Adipocyte (in vitro differentiated cells): ENCODE measurements around the gene PDE4D.
"Not testable (repeated sequence)": the region's sequence is repeated elsewhere in the genome, so short reads cannot be mapped to it uniquely, and the experiment has no call there.

Experiments
- DNase-seq: peaks from one replicate; pipeline ENCODE4 v3.0.0-alpha.2; 2015; ENCODE audit warnings: low read depth
- H3K27me3 ChIP-seq: replicated peaks from 2 replicates; pipeline ENCODE4 v1.7.0; 2013; ENCODE audit warnings: mild to moderate bottlenecking, low read length, moderate library complexity; ENCODE audit not compliant: control insufficient read depth, insufficient read depth
- H3K36me3 ChIP-seq: 2 replicates; pipeline ENCODE4 v1.7.0; 2013; ENCODE audit warnings: low read length, mild to moderate bottlenecking, moderate library complexity; ENCODE audit not compliant: control insufficient read depth, insufficient read depth, severe bottlenecking
- H3K4me1 ChIP-seq: 2 replicates; pipeline ENCODE4 v1.7.0; 2013; ENCODE audit warnings: mild to moderate bottlenecking, low read length, moderate library complexity; ENCODE audit not compliant: control insufficient read depth, insufficient read depth
- H3K4me3 ChIP-seq: 2 replicates; pipeline ENCODE4 v1.7.0; 2013; ENCODE audit warnings: mild to moderate bottlenecking, low read length, moderate library complexity
- H3K9ac ChIP-seq: 2 replicates; pipeline ENCODE4 v1.7.0; 2013; ENCODE audit warnings: mild to moderate bottlenecking, low read length, moderate library complexity
- H3K9me3 ChIP-seq: 2 replicates; pipeline ENCODE4 v1.7.0; 2013; ENCODE audit warnings: mild to moderate bottlenecking, low read length, moderate library complexity; ENCODE audit not compliant: control insufficient read depth

PDE4D gene

DNA sequence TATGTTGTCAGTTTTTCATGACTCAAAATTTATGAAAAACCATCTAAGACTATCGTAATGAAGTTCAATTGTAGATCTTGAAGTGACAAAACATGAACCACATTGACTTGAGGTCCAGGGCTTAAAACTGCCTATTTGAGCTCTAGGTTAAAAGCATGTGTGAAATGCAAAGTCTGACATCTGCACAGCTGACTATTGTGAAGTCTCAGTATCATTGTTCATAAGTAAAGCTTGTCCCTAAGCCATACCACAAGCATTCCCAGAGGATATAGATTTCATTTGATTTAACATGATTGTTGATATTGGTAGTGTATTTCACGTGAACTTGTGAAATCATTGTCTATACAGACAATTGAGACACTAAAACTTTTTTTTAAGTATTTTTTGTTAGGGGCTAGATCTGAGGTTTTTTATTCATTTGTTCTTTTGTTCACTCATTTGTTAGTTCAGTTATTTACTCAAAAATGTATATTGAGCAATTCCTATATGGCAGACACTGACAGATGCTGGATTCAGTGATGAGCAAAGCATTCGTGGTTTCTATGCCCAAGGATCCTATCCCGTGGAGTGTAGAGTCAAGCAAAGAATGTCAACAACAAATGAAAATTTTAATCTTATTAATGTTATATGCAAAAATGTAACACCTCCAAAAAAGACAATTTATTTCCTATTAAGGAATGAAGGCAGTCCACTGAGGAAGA lies 825.4 kb downstream of the PDE4D start:
- no peak for DNase-seq
- Histone ChIP-seq H3K27me3 (no peaks in the 10 kb centered on the region), H3K36me3 (no peaks in the 10 kb centered on the region), H3K9me3 (no peaks in the 10 kb centered on the region), H3K4me1 (peaks cover 39% of the 10 kb centered on the region), H3K4me3 (no peak overlapping the region), H3K9ac (no peak overlapping the region)

DNA sequence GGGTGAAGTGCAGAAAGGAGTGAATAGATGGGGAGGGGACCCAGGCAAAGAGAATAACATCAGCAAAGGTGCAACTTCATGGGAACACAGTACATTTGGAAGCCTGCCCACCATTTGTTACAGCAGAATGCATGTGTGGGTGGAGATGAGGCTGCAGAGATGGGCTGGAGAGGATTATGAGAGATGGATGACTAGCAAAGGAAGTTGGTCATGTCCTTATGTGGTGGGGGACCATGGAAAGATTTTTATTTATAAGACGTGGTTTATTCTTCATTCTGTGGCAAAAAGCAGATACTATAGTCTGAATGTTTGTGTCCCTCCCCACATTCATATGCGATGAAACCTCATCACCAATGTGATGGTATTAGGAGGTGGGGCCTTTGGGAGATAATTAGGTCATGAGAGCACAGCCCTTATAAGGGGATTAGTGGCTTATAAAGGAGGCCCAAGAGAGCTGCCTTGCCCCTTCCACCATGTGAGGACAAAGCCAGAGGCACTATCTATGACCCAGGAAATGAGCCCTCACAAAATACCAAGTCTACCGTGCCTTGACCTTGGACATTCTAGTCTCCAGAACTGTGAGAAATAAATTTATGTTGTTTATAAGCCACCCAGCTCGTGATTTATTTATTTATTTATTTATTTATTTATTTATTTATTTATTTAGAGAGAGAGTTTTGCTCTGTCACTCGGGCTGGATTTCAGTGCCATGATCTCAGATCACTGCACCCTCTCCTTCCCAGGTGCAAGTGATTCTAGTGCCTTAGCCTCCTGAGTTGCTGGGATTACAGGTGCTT lies 827.0 kb downstream of the PDE4D start:
- H3K9ac ChIP-seq = no peak overlapping the region
- no peaks in the 10 kb centered on the region for H3K9me3 ChIP-seq
- no peak overlapping the region for H3K4me3 ChIP-seq
- no peaks in the 10 kb centered on the region for H3K36me3 ChIP-seq
- DNase-seq = no peak
- H3K27me3 ChIP-seq = no peaks in the 10 kb centered on the region
- peaks cover 51% of the 10 kb centered on the region for H3K4me1 ChIP-seq

DNA sequence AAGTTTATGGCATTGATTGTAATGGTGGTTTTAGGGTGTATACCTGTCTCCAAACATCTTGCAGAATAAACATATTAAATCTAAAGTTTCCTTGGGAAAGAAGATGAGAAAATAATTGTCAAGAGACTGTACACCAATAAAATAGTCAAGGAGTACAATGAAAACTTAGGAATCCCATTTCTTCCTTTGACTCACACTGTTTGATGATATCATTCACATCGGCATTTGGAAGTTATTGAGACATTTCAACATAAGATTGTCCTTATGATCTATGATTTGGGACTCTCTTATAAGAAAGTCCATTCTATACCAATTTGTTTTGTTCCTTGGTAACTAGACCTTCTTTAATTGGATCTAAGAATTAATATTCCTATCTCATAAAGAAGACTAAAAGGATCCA lies 828.0 kb downstream of the PDE4D start:
- no peaks in the 10 kb centered on the region for H3K27me3 ChIP-seq
- H3K4me1 ChIP-seq = peaks cover 51% of the 10 kb centered on the region
- no peak overlapping the region for H3K9ac ChIP-seq
- H3K4me3 ChIP-seq = no peak overlapping the region
- no peaks in the 10 kb centered on the region for H3K36me3 ChIP-seq
- no peaks in the 10 kb centered on the region for H3K9me3 ChIP-seq
- peak; percentile 46 for DNase-seq

DNA sequence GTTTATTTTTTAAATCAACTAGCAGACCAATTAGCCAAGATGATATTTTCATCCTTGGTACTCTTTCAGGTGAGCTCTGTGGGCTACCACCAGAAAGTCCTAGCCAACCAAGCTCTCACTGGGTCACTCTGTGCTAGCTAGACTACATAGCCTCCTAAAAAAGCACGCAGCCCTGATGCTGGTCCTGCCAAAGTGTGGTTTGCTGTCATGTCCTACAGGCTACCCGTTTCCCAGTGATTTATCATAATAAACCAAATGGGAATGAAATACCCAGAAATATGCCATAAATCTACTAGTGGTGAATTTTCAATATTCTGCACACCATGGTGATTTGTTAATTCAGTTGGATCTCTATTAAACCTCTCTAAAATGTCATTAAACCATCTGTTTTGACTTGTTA lies 829.2 kb downstream of the PDE4D start:
- no peak for DNase-seq
- Histone ChIP-seq H3K9me3 (no peaks in the 10 kb centered on the region), H3K4me1 (peaks cover 49% of the 10 kb centered on the region)

DNA sequence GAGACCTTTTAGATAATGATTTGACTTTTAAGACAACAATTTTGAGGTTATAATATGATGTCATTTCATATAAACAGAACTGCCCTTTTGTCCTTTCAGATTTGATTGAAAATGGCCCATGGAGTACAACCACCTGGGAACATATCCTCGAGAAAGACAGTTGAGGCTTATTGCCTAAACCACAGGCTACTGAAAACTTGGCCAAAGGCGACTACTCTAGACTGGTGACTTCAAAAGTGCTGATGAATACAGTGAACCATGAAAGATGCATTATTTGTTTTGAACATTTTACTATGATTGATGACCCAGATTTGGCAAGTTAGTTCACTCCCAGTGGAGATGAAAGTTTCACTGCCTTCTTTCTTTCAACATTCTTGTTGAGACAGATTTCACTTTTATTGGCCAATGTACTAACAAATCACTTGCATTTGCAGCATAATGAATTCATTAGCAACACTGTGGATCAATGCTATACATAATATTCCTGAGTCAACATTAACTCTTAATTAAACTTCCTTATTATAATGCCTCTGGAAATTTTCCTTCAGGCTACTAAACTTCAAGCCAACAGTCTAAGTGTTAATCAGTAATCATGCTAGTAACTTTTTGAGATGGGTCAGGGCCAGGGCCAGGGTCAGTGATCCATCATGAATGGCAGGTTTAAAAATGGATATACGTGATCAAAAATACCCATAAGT lies 830.4 kb downstream of the PDE4D start:
- Histone ChIP-seq H3K36me3 (no peaks in the 10 kb centered on the region), H3K4me1 (peaks cover 45% of the 10 kb centered on the region), H3K27me3 (no peaks in the 10 kb centered on the region), H3K9ac (no peak overlapping the region), H3K4me3 (peak overlapping the region; percentile 10), H3K9me3 (no peaks in the 10 kb centered on the region)
- DNase-seq = peak; percentile 17

More for the DNA sequence above, 829.2 kb downstream of the PDE4D start:
- no peaks in the 10 kb centered on the region for H3K36me3 ChIP-seq
- H3K9ac ChIP-seq = no peak overlapping the region
- H3K4me3 ChIP-seq = peak overlapping the region; percentile 31
- no peaks in the 10 kb centered on the region for H3K27me3 ChIP-seq

DNA sequence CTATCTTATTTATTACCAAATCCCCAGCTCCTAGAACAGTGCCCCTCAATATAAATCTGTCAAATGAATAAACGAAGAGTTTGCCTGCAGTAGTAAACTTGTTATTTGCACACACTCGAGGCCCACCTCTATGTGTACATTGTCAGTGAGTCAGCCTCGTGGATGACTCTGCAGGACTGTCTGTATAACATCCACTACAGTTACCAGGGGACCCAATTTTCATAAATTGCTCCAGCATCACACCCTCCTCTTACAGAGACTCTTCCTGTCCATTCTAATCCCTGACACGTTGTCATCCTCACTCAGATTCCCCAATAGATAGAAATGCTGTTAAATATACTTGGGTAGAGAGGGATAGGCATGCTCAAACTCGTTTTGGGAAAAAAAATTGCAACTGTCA lies 832.1 kb downstream of the PDE4D start:
- DNase-seq = no peak
- Histone ChIP-seq H3K27me3 (peaks cover 4% of the 10 kb centered on the region), H3K9ac (no peak overlapping the region), H3K4me3 (no peak overlapping the region), H3K36me3 (no peaks in the 10 kb centered on the region), H3K9me3 (no peaks in the 10 kb centered on the region), H3K4me1 (peaks cover 44% of the 10 kb centered on the region)

DNA sequence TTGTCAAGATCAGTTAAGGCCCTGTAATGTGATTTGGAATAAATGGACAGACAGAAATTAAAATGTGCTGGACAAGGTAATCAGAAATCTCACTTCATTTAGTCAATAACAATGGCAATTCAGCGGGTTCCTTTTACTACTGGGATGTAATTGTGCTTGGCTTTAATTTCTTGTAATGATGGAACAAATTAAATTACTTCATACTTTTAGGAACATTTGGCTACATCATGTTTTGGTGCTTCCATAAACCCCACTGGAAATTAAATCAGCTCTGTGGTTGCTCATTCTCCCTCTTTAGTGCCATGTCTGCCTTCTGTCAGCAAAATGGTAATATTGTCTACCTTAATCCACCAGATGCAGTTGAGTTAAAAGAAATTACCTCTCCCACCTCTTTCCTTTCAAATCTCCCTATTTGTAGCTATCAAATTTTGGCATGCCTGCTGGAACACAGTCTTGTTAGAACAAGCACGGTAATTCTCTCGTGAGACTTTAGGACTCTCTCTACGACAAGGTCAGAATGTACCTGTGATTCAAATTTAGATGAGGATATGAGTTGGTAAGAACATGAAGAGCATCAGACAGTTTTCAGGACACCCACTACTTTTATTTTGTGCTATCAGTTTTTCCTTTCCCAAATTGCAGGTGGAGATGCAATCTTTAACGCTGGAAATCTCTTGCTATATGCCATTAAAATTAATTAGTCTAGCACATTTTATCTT lies 834.4 kb downstream of the PDE4D start:
- H3K9ac ChIP-seq = no peak overlapping the region
- H3K4me1 ChIP-seq = peaks cover 21% of the 10 kb centered on the region
- no peak for DNase-seq
- H3K27me3 ChIP-seq = peaks cover 8% of the 10 kb centered on the region
- H3K4me3 ChIP-seq = no peak overlapping the region
- H3K9me3 ChIP-seq = no peaks in the 10 kb centered on the region
- no peaks in the 10 kb centered on the region for H3K36me3 ChIP-seq

DNA sequence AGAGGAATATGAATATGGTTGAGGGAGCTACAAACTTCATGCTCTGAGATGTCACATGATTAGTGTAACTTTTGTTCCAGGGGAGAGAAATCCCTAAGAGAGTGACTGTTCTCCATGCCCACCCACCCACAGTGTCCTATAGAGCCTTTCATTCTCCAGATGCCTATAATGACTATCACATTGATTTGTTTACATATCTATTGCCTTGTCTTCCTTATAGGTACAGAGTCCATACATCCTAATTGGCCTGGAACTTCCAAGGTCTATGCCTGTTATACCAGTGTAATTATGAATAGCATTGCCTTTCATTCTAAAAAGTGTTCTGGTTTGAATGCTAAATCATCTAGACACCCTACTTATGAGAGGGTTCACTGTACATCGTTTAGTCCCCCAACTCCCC lies 835.3 kb downstream of the PDE4D start:
- H3K4me1 ChIP-seq = peaks cover 12% of the 10 kb centered on the region
- no peaks in the 10 kb centered on the region for H3K9me3 ChIP-seq
- no peak overlapping the region for H3K4me3 ChIP-seq
- peaks cover 8% of the 10 kb centered on the region for H3K27me3 ChIP-seq
- no peak for DNase-seq
- no peaks in the 10 kb centered on the region for H3K36me3 ChIP-seq
- no peak overlapping the region for H3K9ac ChIP-seq

DNA sequence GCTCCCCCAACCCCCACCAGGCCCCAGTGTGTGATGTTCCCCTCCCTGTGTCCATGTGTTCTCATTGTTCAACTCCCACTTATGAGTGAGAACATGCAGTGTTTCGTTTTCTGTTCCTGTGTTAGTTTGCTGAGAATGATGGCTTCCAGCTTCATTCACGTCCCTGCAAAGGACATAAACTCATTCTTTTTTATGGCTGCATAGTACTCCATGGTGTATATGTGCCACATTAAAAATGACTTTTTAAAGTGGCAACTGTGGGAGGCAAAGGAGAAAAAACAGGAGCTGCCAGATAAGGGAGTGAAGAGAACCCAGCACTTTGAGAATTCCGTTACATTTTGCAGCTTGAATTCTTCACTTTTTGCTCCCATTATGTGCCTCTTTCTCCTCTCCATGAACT lies 836.9 kb downstream of the PDE4D start:
- H3K9ac ChIP-seq, DNase-seq, H3K4me3 ChIP-seq, H3K27me3 ChIP-seq, H3K9me3 ChIP-seq, H3K4me1 ChIP-seq, H3K36me3 ChIP-seq: not testable (repeated sequence)

DNA sequence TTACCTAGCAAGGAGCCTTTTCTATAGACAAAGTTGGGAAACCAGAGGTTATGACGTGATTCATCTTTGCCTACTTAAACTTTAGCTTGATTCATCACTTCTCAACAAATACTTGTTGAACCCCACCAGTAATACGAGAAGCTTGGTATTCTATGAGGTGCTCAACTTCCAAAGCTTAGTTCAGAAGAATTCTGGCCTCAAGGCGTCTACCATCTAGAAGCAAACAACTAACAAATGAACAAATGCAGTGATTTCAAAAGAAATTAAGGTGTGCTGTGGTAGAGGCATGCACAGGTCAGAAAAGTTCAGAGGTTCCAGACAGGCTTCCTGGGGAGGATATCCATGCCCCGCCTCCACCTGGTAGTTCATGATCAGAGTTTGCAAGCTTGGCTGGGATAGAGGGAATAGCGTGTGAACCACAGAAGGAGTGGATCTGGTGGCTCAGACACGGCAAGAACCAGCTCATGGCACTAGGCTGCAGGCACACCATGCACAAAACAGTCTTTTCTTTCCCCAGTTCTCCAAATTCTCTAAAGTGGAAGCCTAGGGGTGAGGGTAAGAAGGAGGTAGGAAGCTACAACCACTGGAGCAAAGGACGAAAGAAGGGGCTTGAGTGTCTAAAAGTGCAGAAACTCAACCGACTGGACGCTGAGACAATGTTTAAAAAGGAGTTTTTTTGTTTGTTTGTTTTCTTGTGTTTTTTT lies 837.6 kb downstream of the PDE4D start:
- Histone ChIP-seq H3K9me3 (no peaks in the 10 kb centered on the region), H3K4me3 (no peak overlapping the region), H3K27me3 (peaks cover 8% of the 10 kb centered on the region), H3K9ac (no peak overlapping the region), H3K36me3 (no peaks in the 10 kb centered on the region), H3K4me1 (no peaks in the 10 kb centered on the region)
- no peak for DNase-seq
